ENCODE results near the gene LPIN1.

Gene LPIN1

GRCh38 chr2:11833601-11834000 lies 87.2 kb downstream of the LPIN1 start:
- H3K4me3 ChIP-seq (ENCODE audit: low read depth, low read length), result no peak overlapping the region
- TF ChIP-seq MAX (IDR thresholded peaks at IDR 0.05; ENCODE audit: low read depth, low read length) (no peak), POLR2A (IDR thresholded peaks at IDR 0.05; ENCODE audit: extremely low read depth, insufficient read length) (no peak), CTCF (IDR thresholded peaks at IDR 0.05; ENCODE audit: low read depth, low read length) (no peak), MYC (IDR thresholded peaks at IDR 0.05; ENCODE audit: low read depth, low read length) (no peak)
- peak; percentile 66 for DNase-seq (ENCODE audit: low read depth)

GRCh38 chr2:11835403-11835802 lies 89.0 kb downstream of the LPIN1 start:
- no peak for TF ChIP-seq CTCF (IDR thresholded peaks at IDR 0.05; ENCODE audit: low read depth, low read length)
- TF ChIP-seq POLR2A (IDR thresholded peaks at IDR 0.05; ENCODE audit: extremely low read depth, insufficient read length), result no peak
- TF ChIP-seq MAX (IDR thresholded peaks at IDR 0.05; ENCODE audit: low read depth, low read length), result no peak
- no peak for TF ChIP-seq MYC (IDR thresholded peaks at IDR 0.05; ENCODE audit: low read depth, low read length)
- peak; percentile 50 for DNase-seq (ENCODE audit: low read depth)

GRCh38 chr2:11836647-11837219 lies 90.3 kb downstream of the LPIN1 start:
- TF ChIP-seq MYC (IDR thresholded peaks at IDR 0.05; ENCODE audit: low read depth, low read length), result no peak
- no peak for TF ChIP-seq POLR2A (IDR thresholded peaks at IDR 0.05; ENCODE audit: extremely low read depth, insufficient read length)
- TF ChIP-seq MAX (IDR thresholded peaks at IDR 0.05; ENCODE audit: low read depth, low read length), result no peak
- no peak for TF ChIP-seq CTCF (IDR thresholded peaks at IDR 0.05; ENCODE audit: low read depth, low read length)
- no peak for DNase-seq (ENCODE audit: low read depth)

More at GRCh38 chr2:11835403-11835802, 89.0 kb downstream of the LPIN1 start:
- H3K4me3 ChIP-seq (ENCODE audit: low read depth, low read length), result no peak overlapping the region

GRCh38 chr2:11837875-11838734 lies 91.7 kb downstream of the LPIN1 start:
- DNase-seq (ENCODE audit: low read depth), result no peak
- H3K4me3 ChIP-seq (ENCODE audit: low read depth, low read length), result no peak overlapping the region
- TF ChIP-seq MAX (IDR thresholded peaks at IDR 0.05; ENCODE audit: low read depth, low read length) (no peak), CTCF (IDR thresholded peaks at IDR 0.05; ENCODE audit: low read depth, low read length) (no peak), MYC (IDR thresholded peaks at IDR 0.05; ENCODE audit: low read depth, low read length) (no peak), POLR2A (IDR thresholded peaks at IDR 0.05; ENCODE audit: extremely low read depth, insufficient read length) (no peak)

More at GRCh38 chr2:11836647-11837219, 90.3 kb downstream of the LPIN1 start:
- no peak overlapping the region for H3K4me3 ChIP-seq (ENCODE audit: low read depth, low read length)

GRCh38 chr2:11839916-11840315 lies 93.5 kb downstream of the LPIN1 start:
- no peak for DNase-seq (ENCODE audit: low read depth)
- no peak for TF ChIP-seq MYC (IDR thresholded peaks at IDR 0.05; ENCODE audit: low read depth, low read length)
- no peak for TF ChIP-seq CTCF (IDR thresholded peaks at IDR 0.05; ENCODE audit: low read depth, low read length)
- TF ChIP-seq MAX (IDR thresholded peaks at IDR 0.05; ENCODE audit: low read depth, low read length), result no peak
- no peak for TF ChIP-seq POLR2A (IDR thresholded peaks at IDR 0.05; ENCODE audit: extremely low read depth, insufficient read length)
- H3K4me3 ChIP-seq (ENCODE audit: low read depth, low read length), result no peak overlapping the region

Data from NB4 (cell line).